GM19351 (cell line): ENCODE results near the gene EMP1.

Experiments used
- ATAC-seq: cut with Tn5 transposase; IDR thresholded peaks from one replicate; pipeline ENCODE4 v1.9.1; 2021; ENCODE audit warnings: mild to moderate bottlenecking, moderate library complexity; ENCODE audit not compliant: unreplicated experiment

EMP1 gene, protein sequence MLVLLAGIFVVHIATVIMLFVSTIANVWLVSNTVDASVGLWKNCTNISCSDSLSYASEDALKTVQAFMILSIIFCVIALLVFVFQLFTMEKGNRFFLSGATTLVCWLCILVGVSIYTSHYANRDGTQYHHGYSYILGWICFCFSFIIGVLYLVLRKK

DNA sequence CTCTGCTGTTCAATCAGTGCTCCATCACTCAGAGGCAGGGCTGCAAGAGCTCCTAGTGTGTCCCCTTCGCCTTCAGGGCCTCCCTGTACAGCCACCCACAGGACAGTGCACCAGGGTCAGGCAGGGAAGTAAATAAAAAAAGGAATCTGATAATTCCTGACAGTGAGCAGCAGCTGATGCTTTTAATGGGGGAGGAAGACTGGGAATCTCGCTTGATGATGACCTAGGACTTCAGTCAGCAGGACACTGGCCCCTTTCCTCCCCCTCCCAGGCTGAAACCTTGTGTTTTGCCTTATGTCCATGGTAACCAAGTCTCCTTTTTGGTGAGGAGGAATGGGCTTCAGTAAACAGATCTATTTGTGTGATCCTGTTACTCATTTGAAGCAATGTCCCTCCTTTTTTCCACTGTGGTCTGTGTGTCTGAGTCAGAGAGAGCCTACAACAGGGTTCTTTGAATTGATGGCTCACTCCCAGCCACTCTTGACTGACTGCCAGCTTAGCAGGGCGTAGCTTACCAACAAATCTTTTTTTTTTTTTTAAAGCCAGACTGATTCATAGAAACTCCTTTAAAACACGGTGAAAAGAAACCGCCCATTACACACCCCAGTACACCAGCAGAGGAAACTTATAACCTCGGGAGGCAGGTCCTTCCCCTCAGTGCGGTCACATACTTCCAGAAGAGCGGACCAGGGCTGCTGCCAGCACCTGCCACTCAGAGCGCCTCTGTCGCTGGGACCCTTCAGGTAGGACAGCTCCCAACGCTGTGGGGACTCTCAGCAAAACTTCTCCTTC is at the start of gene EMP1:
Gene EMP1 (plus strand): TSS at position 597 of the 792 bp plus-strand sequence. CDS start 14,785 bp downstream, outside the sequence.
- peak; percentile 88 for ATAC-seq

DNA sequence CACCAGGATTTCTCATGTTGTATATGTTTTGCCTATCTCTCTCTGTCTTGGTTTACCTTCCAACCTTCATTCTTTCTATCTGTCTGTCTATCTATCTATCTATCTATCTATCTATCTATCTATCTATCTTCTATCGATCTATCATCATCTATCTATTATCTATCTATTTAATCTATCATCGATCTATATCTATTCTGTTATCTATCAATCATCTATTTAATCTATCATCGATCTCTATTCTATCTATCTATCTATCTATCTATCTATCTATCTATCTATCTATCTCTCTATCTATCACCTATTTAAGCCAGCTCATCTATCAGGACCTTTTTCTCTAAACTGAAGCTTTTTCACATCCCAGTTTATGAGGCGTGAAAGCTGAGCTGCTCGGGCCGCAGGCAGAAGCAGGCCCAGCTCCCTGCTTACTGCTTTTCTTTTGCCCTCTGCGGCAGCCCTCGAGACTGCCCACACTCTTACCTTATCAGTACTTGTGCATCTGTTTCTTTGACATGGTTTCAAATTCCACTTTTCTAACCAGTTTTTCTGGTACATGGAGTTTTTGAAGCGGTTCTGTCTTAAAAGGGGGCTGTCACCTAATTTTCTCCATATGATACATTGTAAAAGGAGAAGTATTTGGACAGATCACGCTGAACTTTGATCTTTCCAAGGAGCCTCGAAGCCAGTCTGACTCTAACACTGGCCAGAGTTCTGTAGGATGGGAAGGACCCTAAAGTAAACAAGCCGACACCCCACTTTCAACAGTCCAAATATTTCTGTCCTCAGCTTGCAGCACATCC is 48.6 kb upstream of the EMP1 start:
- ATAC-seq = no peak

DNA sequence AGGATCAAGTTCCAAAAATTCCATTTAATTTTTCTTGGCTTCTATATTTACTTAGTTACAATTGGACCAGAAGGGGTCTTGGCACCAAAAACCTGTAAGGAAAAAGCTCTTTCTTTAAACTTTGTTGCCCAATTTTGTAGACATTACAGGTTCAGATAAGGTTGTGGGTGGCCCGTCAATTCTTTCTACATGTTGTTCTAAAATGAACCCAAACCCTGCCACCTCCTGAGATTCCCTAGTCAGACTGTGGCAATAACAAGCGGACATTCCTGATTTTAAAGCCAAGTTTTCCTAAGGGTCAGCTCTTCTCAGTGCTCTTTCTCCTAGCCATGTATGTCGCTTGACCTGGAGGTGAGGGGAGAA is 48.1 kb upstream of the EMP1 start:
- no peak for ATAC-seq

DNA sequence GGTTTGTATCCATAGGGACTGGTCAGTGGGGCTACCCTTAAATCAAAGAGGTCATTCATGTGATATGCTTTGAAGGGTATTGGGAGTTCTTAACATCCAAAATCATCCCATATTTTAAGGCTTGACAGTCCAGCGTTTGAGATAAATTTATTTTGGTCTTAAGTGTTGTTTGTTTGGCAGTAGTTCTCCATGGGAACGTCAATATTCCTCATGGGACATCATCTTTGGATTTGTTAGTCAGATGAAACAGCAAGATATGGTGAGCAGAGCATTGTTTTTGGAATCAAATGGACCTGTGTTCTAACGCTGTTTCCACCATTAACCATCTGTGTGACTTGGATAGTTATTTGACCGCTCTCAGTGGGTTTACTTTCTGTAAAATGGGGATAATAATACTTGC is 47.1 kb upstream of the EMP1 start:
- no peak for ATAC-seq

DNA sequence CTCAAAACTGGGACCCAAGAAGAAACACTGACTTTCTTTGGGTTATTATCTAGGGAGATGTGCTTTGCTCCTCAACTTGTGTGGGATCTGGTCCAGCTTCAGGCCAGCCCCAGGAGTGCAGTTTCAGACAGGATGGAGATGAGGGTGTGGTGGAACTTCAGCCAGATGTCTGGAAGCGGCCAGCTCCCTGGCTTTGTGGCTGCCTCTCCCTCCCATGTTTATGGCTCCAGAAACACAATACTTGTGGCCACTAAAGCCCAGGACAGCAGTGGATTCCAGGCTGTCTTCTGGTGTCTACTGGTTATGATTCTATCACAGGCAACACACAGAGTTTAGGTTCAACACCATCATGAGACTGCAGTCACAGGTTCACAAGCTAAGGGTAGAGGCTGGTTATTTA is 44.2 kb upstream of the EMP1 start:
- ATAC-seq = no peak

DNA sequence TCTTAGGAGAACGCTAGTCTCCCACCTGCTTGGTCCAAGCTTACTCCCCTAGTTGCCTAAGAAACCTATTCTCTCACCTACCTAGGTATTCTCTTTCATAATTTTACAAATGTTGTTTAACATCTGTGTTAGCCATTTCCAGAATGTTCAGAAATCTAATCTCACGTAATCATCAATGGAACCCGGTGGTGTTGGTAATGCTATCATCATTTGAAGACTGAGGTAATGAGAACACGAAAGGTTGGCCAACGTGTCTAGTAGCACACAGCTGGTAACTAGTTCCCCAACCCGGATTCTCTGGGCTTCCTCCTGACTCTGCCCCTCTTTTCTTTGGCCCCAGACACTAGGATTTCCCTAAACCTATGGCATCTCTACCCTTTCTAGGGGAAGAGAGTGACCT is 43.8 kb upstream of the EMP1 start:
- no peak for ATAC-seq

DNA sequence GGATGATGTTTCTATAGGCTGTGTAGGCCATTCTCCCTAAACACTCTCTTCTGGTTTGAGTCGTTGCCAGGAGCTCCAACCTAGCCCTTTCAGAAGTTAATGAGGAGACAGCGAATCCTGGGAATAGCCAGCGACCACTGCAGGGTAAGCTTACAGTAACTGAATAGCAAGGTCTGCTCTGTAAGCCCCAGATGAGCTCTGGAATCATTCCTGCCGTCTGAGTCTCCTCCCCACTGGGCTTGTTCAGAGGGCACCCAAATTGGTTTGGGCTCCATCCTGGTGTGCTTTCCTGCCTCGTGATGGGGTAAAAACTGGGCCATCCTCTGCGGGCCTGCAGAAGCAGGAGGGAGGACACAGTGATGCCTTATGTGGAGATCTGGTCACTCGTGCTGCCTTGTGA is 43.3 kb upstream of the EMP1 start:
- ATAC-seq = no peak

DNA sequence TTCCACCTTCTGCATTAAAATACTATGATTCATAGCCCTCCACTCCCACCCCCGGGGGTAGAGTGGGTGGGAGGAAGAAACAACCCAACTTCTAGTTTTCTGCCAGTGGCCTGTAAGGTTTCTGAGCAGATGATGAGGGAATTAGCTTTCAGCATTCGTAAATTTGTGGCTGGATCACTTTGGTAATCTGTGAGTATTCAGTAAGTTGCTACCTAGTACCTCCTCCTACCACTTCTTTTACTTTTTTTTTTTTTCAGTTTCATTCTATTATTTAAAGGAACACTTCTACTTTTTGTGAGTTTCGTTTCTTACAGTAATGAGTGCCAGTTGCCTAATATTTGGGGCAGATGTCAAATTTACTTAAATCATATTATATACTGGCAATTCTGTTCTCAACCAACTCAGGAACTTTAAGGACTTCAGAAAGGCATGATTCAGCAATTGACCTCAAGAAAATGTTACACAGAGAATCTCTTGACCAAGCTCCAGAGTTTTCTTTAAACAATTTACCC is 42.4 kb upstream of the EMP1 start:
- ATAC-seq = no peak

DNA sequence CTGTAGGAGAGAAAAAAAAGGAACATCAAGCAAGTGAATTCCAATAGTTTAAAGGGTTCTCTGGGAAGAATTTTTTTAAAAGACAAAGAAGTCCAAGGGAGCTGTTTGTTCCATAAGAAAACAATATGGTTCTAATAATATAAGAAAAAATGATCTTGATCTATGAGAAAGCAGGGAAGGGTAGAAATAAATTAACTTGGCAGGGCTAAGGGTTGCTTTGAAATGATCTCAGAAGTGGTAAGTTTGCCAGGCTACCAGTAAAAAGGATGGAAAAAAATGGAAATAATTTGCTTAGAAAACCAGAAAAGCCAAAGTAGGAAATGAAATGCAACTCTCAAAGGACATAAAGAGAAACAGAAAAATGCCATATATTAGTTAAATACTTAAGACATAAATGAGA is 41.7 kb upstream of the EMP1 start:
- ATAC-seq = no peak

DNA sequence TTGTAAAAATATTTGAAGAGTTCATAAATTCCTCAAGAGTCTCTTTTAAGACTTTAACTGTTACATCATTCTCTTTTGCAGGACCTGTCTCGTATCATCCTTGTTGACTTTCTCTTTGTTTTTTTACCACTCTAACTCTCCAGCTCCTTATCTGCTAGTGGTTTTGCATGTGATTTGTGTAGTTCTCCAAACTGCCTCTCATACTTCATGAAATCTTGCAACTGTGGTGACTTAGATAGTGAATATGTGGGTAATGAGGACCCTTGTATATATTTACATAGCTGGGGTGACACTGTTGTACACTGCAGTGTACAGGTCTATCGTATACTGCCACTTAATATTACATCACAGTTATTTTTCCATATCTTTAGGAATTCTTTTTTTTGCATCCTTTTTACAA is 40.2 kb upstream of the EMP1 start:
- no peak for ATAC-seq

DNA sequence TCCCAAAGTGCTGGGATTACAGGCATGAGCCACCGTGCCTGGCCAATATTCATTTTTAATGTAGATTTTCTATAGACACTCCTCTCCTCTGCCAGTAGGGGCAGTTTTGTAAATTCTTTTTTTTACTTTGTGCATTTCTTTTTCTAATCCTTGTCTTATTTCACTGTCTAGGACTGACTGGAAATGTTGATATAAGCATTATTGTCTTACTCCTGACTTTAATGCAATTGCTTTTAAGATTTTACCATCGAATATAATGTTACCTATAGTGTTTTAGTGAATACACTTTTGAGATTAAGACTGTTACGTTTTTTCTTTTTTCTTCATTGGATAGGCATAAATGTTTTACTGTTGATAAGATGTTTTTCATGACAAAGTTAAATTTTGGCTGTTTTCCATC is 35.4 kb upstream of the EMP1 start:
- no peak for ATAC-seq

DNA sequence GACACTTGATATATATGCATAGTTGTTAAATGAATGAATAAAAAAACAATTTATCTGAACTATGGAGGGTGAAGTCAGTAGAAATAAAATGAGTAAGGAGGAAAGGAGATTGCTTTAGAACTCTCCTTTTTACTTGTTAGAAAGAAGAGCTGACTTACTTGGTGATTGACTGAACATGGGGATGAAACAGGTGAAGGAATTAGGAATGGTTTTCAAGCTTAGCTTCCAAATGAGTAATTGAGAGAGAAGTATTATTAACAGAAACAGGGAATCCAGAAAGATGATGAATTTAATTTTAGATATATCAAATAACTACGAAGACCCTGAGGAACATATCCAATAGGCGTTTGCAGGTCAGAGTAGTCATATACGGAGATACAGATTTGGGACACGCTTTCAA is 33.6 kb upstream of the EMP1 start:
- no peak for ATAC-seq

DNA sequence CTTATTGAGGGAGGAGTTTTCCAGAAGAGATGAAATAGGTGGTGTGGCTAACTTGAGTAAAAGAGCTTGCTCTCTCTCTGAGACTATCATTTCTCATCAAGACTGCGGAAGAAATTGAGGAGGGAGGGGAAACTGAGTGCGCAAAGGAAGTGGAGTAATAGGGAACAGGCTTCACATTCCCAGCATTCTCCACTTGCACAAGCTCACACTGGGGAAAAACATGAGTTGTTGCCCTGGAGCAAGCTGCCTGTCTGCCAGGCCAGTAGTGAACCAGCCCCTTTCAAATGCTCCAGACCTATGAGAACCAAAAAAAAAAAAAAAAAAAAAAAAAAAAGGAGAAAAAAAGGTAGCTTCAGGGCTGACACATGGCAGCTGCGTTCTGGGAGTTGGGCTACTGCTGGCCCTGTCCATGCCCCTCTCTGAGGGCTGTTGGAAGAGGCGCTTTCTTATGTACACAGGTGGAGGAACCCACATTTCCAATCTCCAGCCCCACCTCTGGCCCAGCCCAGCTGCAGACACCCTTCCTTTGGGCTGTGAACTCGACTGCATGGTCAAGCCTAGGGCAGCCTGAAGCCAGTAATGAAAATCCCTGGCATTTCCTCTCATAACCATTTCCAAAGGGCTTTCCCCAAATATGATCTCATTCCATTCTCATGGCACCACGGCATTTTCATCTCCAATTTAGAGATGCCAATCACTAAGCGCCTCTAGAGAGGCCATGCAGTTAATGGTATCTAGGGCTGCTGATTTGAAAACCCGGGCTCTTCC is 32.5 kb upstream of the EMP1 start:
- no peak for ATAC-seq

DNA sequence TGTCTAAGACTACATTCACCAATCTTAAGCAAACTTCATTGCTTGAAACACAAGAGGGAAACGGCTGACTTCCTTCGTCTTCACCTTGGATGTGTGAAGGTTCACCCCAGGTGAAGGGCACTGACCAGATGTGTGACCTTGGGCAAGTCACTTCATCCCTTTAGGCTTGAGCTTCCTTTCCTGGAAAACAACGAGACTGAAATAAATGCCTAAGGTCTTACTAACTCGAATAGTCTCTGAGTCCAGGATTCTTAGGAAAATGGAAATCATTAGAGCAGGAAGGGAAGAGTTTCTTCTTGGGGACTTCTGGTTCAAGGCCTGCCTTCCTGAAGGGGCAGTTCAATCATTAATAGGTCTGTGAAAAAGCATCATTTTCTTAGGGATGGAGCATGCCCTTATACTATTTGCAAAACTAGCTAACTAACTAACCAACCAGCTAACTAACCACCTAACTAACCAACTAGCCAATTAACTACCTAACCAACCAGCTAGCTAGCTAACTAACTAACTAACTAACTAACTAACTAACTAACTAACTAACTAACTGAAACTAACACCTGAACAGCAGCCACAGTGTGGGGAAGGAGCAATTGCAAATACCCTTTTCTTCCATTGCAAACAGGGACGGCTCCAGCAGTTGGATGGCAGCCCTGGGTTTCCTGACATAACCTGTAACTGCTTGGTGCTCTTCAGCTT is 31.5 kb upstream of the EMP1 start:
- ATAC-seq = no peak

DNA sequence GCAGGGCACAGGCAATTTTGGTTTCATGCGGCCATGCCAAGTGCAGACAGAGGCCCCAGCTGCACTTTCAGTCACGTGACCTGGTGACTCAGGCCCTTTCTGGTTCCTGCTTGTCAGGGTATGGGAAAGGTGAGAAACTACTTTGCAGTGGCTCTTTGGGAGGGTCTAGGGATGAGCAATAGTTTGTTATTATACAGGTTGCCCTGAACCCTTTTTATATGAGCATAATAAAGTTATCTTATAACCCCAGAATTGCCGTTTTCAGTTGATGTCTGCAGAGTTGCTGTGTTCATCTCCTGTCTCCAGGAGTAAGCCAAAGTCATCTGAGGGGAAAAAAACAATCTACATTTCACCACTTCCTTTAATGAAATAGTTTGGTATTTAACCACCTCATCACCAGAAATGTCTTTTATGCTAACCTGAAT is 30.9 kb upstream of the EMP1 start:
- peak; percentile 60 for ATAC-seq

DNA sequence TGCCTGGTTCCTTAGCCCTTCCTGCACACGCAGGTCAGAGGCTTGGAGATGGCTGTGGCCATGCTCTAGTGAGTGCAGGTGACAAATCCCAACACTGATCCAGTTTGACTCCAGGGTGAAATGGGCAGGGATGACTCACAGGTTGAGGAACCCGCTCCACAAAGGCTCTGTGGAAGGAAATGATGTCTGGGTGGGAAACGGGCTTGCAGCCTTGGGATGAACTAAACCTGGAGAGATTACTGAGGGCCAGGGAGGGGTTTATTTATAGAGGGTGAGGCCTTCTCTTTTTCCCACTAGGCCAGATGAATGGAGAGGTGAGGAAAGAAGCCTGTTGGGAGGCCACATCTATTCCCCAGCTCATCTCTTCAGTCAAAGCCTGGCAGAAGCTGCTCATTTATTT is 29.3 kb upstream of the EMP1 start:
- ATAC-seq = no peak

DNA sequence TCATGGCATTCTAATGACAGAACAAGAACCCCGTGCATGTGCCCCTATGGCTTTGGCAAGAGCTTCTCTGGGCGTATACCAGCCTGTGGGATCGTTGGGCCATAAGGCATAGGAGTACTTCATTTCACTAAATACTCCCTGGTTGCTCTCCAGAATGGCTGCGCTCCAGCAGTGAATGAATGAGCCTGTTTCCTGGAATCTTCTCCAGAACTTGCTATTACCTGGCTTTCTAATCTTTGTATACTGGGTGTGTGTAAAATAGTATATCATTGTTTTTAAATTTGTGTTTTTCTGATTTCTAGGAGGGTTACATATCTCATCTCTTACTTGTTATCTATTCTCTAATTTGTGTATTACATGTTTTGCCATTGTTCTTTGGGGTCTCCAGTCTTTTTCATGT is 28.6 kb upstream of the EMP1 start:
- no peak for ATAC-seq

DNA sequence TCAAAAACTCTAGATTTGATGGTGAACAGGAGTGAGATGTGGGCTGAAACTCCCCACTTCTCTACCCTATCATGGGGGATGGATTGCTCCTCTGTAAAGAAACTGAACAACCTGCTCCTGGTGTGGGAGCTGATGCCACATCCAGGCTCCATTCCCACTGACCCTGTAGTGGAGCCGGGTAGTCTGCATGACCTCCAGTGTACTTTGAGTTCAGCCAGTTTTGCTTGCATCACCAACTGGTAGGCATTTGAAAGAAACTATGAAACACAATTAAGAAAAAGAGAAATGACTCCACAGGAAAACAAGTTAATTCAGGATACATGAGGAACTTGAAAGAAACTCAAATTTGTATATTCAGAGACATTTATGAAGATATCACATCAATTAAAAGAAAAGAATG is 27.3 kb upstream of the EMP1 start:
- ATAC-seq = no peak

DNA sequence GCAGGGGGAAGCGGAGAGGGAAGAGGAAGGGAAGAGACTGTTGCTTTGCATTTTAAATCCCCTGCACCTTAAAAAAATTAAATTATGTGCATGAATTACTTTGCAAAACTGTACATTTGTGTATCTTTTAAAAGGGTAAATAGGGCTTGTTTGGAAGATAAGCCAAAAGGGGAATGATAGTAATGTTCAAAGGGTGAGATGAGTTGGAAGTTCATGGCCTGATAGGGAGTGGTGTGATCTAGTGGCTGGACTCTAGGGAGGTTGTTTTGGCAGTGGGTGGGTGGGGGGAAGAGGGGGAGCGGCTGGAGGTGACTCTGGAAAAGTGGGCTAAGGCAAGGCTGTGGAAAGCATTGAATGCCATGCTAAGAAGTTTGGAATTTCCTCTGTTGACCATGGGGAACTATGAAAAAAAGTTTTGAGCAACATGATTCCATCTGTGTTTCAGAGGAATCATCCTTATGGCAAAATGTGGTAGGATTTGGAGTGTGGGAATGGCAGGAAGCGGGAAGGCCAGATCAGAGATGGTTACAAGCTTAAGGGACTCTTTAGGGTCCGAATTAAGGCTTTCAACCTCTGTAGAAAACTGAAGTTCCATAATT is 25.5 kb upstream of the EMP1 start:
- no peak for ATAC-seq
